NCI-H524 treated with DMSO at 0.1 percent for 48 hours (cell line): Measurements from ENCODE around the gene SLCO3A1.
"Not testable (repeated sequence)": the region's sequence is repeated elsewhere in the genome, so short reads cannot be mapped to it uniquely, and the experiment has no call there.

Experiments used
- DNase-seq: peaks from one replicate; lab custom pipeline; 2025; lab: John Stamatoyannopoulos, UW

The SLCO3A1 gene

DNA sequence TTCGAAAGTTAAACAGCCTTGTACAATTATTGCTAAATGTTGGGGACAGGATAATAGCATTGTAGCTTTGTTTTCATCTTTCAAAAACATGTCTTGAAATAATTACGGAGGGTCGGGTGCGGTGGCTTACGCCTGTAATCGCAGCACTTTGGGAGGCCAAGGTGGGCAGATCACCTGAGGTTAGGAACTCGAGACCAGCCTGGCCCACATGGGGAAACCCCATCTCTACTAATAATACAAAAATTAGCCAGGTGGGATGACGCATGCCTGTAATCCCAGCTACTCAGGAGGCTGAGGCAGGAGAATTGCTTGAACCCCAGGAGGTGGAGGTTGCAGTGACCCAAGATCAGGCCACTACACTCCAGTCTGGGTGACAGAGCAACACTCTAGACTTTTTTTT is 216.7 kb downstream of the SLCO3A1 start:
- DNase-seq = not testable (repeated sequence)

- no peak for DNase-seq
Observed at GRCh38 chr15:92071045-92071634, 217.6 kb downstream of the SLCO3A1 start.

DNA sequence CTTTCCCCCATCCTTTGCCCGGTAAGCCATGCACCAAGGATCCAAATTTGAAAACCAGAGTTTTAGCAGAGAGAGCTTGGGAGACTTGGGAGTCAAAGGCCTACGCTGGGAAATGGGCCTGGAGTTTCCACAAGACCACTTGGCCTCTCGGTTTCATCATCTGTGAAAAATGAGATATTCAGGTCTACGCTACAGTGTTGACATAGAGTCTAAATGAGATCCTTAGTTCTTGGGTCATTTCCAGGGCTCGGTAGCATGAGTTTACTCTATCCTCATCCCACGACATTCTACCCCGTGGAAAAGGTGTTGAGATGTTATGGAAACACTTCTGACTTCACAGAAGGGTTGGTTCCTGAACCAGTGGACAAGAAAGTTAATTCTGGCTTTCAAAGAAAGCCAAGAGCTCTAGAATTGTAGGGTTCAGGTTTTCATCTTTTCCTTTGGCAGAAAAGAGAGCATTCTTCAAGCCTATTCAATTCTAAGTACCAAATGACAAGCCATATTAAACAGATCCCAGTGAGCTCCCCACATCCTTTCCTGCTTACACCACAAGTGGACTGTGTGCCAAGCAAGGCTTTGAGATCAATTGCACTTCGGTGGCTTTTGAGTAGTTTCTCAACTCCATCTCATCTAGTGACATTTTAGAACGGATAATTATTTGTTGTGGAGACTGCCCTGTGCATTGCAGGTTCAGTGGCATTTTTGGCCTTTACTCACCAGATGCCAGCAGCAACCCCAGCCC is 219.7 kb downstream of the SLCO3A1 start:
- no peak for DNase-seq

DNA sequence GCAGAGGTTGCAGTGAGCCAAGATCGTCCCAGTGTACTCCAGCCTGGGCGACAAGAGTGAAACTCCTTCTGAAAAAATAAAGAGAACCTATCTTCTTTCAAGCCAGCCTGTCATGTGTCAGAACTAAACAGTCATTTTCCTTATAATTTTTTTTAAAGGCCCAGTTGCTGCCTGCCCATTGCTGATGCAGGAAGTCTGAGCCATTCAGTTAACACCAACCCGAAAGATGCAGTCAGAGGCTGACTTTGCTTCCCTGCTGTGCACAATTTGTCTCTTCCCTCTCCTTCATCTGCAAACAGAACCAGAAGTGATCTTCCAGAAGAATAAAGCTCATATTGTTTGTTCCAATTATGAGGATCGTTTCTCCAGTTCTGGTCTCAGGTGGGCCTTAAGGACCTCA is 220.6 kb downstream of the SLCO3A1 start:
- no peak for DNase-seq

GRCh38 chr15:92074646-92075045 is 221.1 kb downstream of the SLCO3A1 start:
- DNase-seq = no peak

- DNase-seq = no peak
Observed at GRCh38 chr15:92075764-92076163, 222.3 kb downstream of the SLCO3A1 start.

DNA sequence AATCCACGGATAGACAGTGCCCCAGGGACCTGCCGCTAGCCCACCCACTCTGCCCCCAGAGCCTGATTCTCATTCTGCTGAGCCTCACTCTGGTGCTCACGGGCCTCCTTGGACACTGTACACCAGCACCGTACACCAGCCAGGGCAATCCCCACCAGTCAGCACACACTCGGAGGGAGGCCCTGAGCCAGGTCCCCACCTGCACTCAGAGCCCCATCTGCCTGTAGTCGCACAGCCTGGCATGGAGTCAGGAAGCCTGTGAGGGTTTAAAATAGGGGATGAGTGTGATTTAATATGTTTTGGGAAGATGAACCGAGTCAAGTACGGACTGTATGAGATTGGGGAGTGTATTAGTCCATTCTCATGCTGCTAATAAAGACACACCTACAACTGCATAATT is 223.0 kb downstream of the SLCO3A1 start:
- DNase-seq = no peak

GRCh38 chr15:92077353-92078085 is 224.0 kb downstream of the SLCO3A1 start:
- DNase-seq = peak; percentile 44

DNA sequence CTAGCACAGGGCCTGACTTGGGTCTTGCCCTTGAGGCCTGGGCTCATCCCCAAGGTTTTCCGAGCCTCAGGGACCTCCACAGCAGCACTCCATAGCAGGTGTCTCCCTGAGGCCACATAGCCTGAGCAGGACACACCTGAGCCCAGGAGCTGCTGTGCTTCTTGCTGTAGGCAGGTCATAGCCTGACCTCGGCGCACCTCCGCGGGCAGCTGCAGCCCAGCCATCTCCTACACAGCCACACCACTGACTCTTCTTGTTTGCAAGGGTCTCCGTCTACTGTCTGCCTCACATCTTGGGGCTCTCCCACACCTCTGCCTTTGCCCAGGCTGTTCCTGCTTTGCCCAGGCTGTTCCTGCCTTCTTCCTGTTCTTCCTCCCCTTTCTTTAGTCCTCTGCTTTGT is 224.8 kb downstream of the SLCO3A1 start:
- no peak for DNase-seq

GRCh38 chr15:92079047-92079446 is 225.5 kb downstream of the SLCO3A1 start:
- DNase-seq = no peak

GRCh38 chr15:92079647-92080255 is 226.2 kb downstream of the SLCO3A1 start:
- peak; percentile 88 for DNase-seq

- DNase-seq = no peak
Observed at GRCh38 chr15:92082006-92082843, 228.7 kb downstream of the SLCO3A1 start.

GRCh38 chr15:92083190-92083589 is 229.7 kb downstream of the SLCO3A1 start:
- DNase-seq = no peak

GRCh38 chr15:92087211-92087610 is 233.7 kb downstream of the SLCO3A1 start:
- DNase-seq = no peak

DNA sequence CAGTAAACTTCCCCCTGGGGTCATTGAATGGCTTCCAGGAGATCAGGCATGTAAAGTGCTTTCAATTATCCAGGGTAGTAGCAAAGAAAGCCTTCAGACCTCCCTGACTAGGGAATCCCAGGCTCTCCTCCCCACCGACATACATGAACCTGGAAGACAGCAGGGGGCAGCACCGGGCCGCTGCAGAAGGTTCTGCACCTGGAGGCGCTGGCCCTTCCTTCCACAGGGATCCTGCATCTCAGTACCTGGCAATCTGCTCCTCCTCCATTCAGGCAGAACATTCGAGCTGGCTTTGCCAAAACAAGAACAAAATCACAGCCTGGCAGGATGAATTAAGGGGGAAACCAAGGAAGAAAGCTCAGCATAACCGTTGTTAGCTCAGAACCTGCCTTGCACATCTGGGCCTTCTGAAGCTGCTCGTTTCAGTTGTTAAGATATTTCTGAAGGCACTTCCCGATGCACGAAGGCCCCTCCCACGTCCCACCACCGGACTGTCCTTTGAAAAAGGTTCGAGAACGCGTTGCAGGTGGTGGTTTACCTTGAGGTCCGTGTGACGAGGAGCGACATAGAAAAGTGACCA is 237.7 kb downstream of the SLCO3A1 start:
- peak; percentile 12 for DNase-seq

- DNase-seq = no peak
Observed at GRCh38 chr15:92092289-92093105, 239.0 kb downstream of the SLCO3A1 start.

GRCh38 chr15:92095693-92096092 is 242.2 kb downstream of the SLCO3A1 start:
- DNase-seq = no peak

DNA sequence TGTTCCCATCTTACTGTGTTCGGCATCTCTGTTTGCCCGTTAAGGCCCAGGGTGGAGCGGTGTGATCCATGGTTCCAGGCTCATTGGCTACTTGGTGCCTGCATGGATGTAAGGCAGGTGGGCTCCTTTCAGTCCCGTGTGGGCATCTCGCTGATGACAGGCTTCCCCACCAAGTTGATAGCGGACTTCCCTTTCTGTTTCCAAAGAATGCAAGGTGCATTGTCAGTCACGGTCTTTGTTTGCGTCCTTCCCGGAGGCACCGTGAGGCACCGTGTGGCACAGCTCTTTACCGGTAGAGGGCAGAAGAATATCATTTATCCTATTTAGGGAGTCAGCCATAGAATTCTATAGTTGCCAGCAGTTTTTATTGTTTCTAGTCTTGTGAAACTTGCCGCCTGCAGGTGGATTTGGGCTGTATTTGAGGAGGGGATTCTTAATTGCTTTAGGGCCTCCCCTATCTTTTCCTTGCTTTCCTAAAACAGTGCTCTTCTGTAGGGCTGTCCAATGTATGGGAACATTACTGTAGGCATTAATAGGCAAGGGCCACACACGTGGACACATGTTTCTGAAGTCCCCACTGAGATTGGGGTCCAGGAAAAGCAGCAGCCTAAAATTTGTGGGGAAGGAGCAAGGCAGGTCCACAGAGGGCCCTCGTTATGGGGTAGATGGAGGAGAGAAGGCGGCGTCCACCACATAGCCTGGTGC is 244.1 kb downstream of the SLCO3A1 start:
- peak; percentile 35 for DNase-seq

DNA sequence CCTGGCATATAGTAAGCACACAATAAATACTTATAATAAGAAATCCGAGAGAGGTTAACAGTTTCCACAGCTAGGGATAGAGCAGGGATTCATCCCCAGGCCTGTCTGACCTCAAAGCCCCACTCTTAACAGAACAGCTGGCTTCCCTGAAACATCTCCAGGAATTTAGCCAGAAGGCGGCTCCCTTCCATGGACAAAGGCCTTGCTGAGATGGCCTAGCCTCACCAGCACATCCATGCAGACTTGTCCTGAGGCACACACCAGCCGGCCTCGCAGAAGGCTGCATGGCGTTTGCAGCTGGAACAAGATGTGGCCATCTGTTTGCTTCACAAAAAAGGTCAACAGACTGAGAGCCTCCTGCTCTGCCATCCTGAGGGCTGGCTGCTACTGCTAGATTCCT is 245.4 kb downstream of the SLCO3A1 start:
- DNase-seq = peak; percentile 67

- DNase-seq = no peak
Observed at GRCh38 chr15:92100301-92100700, 246.8 kb downstream of the SLCO3A1 start.
